ENCODE results near the gene MAP2K1.

Gene MAP2K1

GRCh38 chr15:66423149-66423548 is 36.4 kb downstream of the MAP2K1 start:
- no peak overlapping the region for H3K4me3 ChIP-seq (replicated peaks in 1 of 2; ENCODE audit: low read depth in 2 of 2, low read length in 2 of 2)
- TF ChIP-seq, protein P1, sequence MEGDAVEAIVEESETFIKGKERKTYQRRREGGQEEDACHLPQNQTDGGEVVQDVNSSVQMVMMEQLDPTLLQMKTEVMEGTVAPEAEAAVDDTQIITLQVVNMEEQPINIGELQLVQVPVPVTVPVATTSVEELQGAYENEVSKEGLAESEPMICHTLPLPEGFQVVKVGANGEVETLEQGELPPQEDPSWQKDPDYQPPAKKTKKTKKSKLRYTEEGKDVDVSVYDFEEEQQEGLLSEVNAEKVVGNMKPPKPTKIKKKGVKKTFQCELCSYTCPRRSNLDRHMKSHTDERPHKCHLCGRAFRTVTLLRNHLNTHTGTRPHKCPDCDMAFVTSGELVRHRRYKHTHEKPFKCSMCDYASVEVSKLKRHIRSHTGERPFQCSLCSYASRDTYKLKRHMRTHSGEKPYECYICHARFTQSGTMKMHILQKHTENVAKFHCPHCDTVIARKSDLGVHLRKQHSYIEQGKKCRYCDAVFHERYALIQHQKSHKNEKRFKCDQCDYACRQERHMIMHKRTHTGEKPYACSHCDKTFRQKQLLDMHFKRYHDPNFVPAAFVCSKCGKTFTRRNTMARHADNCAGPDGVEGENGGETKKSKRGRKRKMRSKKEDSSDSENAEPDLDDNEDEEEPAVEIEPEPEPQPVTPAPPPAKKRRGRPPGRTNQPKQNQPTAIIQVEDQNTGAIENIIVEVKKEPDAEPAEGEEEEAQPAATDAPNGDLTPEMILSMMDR (IDR thresholded peaks at IDR 0.05; ENCODE audit: low read depth, low read length) = no peak
- no peak for DNase-seq (ENCODE audit: low read depth in 2 of 2)

DNA sequence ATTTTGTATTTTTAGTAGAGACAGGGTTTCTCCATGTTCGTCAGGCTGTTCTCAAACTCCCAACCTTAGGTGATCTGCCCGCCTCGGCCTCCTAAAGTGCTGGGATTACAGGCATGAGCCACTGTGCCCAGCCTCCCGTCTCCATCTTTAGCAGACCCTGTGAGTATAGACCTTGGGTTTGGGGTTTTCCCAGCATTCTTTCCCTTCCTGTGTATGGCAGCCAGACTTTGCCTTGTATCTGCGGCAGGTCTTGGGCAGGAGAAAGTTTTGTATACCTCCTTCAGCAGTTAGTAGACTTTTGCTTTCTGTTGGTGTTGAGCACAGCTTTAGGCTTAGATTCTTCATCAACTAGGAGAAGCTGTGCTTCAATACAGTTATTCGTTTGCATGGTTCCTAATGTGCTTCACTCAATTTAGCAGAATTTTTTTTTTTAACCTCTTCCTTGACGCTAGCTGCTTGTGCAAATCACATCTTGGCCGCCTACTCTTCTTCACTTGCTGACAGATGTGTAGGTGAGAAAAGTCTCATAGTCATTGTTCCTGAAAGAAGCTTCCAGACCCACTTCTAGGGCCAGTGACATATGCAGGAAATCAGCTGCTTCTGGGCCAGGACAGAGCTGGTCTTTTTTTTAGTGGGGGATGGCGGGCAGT is 38.4 kb downstream of the MAP2K1 start:
- no peak for DNase-seq (ENCODE audit: low read depth in 2 of 2)
- TF ChIP-seq, protein P1 (IDR thresholded peaks at IDR 0.05; ENCODE audit: low read depth, low read length) = no peak
- H3K4me3 ChIP-seq (replicated peaks in 1 of 2; ENCODE audit: low read depth in 2 of 2, low read length in 2 of 2) = no peak overlapping the region

DNA sequence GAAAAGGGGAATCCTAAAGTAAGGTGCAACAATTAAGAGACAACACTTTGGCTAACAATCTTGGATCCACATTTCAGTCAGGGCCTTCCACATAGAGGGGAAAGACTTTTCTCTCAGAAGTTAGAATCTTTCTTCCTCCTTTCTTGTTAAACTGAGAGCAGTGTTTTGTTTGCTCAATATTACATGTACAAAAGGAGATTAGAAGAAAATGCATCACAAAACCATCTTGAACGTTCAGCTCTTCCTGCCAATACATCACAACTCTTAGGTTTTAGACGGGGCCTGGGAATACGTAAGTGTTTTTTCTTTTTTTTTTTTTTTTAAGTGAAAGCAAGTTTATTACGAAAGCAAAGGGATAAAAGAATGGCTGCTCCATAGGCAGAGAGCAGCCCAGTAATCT is 39.1 kb downstream of the MAP2K1 start:
- TF ChIP-seq, protein P1 (IDR thresholded peaks at IDR 0.05; ENCODE audit: low read depth, low read length) = no peak
- no peak for DNase-seq (ENCODE audit: low read depth in 2 of 2)
- no peak overlapping the region for H3K4me3 ChIP-seq (replicated peaks in 1 of 2; ENCODE audit: low read depth in 2 of 2, low read length in 2 of 2)

- TF ChIP-seq, protein P1 (IDR thresholded peaks at IDR 0.05; ENCODE audit: low read depth, low read length) = no peak
- H3K4me3 ChIP-seq (replicated peaks in 1 of 2; ENCODE audit: low read depth in 2 of 2, low read length in 2 of 2) = no peak overlapping the region
- DNase-seq (ENCODE audit: low read depth in 2 of 2) = no peak
Measured at GRCh38 chr15:66429117-66429516, 42.4 kb downstream of the MAP2K1 start.

- H3K4me3 ChIP-seq (replicated peaks in 1 of 2; ENCODE audit: low read depth in 2 of 2, low read length in 2 of 2) = no peak overlapping the region
- TF ChIP-seq, protein P1 (IDR thresholded peaks at IDR 0.05; ENCODE audit: low read depth, low read length) = no peak
- no peak for DNase-seq (ENCODE audit: low read depth in 2 of 2)
Measured at GRCh38 chr15:66429546-66429945, 42.8 kb downstream of the MAP2K1 start.

GRCh38 chr15:66430627-66431255 is 44.0 kb downstream of the MAP2K1 start:
- H3K4me3 ChIP-seq (replicated peaks in 1 of 2; ENCODE audit: low read depth in 2 of 2, low read length in 2 of 2) = no peak overlapping the region
- DNase-seq (ENCODE audit: low read depth in 2 of 2) = no peak
- TF ChIP-seq, protein P1 (IDR thresholded peaks at IDR 0.05; ENCODE audit: low read depth, low read length) = no peak

Data from cardiac fibroblast (primary cell).